Activated T-cell treated with anti-CD3 and anti-CD28 coated beads for 4 hours (primary cell): Measurements from ENCODE around the gene SPTLC1.

Experiments
- DNase-seq: peaks from one replicate; pipeline ENCODE4 v3.0.0-alpha.2; 2020

SPTLC1 gene

GRCh38 chr9:92077888-92078287, 37.3 kb downstream of the SPTLC1 start:
- no peak for DNase-seq

GRCh38 chr9:92071634-92072033, 43.6 kb downstream of the SPTLC1 start:
- no peak for DNase-seq

- no peak for DNase-seq
Measured at GRCh38 chr9:92066168-92066567, 49.0 kb downstream of the SPTLC1 start.

GRCh38 chr9:92064711-92065110, 50.5 kb downstream of the SPTLC1 start:
- DNase-seq = no peak

GRCh38 chr9:92061184-92061583, 54.0 kb downstream of the SPTLC1 start:
- no peak for DNase-seq

- no peak for DNase-seq
Measured at GRCh38 chr9:92059661-92060060, 55.6 kb downstream of the SPTLC1 start.

- no peak for DNase-seq
Measured at GRCh38 chr9:92058723-92059444, 56.3 kb downstream of the SPTLC1 start.

- DNase-seq = no peak
Measured at GRCh38 chr9:92058026-92058425, 57.2 kb downstream of the SPTLC1 start.

- no peak for DNase-seq
Measured at GRCh38 chr9:92057226-92057625, 58.0 kb downstream of the SPTLC1 start.

- DNase-seq = no peak
Measured at GRCh38 chr9:92055624-92056023, 59.6 kb downstream of the SPTLC1 start.

- DNase-seq = no peak
Measured at GRCh38 chr9:92048924-92049625, 66.1 kb downstream of the SPTLC1 start.

GRCh38 chr9:92047500-92047899, 67.7 kb downstream of the SPTLC1 start:
- no peak for DNase-seq

GRCh38 chr9:92046676-92047075, 68.5 kb downstream of the SPTLC1 start:
- no peak for DNase-seq

- no peak for DNase-seq
Measured at GRCh38 chr9:92044936-92045335, 70.3 kb downstream of the SPTLC1 start.

- no peak for DNase-seq
Measured at GRCh38 chr9:92043002-92043401, 72.2 kb downstream of the SPTLC1 start.

- no peak for DNase-seq
Measured at GRCh38 chr9:92042260-92042659, 73.0 kb downstream of the SPTLC1 start.

GRCh38 chr9:92036756-92037155, 78.5 kb downstream of the SPTLC1 start:
- no peak for DNase-seq

GRCh38 chr9:92036411-92036746, 78.8 kb downstream of the SPTLC1 start:
- DNase-seq = no peak

GRCh38 chr9:92035687-92036410, 79.4 kb downstream of the SPTLC1 start:
- no peak for DNase-seq

GRCh38 chr9:92035146-92035545, 80.1 kb downstream of the SPTLC1 start:
- no peak for DNase-seq

GRCh38 chr9:92033991-92034390, 81.2 kb downstream of the SPTLC1 start:
- DNase-seq = no peak

GRCh38 chr9:92033307-92033706, 81.9 kb downstream of the SPTLC1 start:
- DNase-seq = no peak

- DNase-seq = no peak
Measured at GRCh38 chr9:92032891-92033290, 82.3 kb downstream of the SPTLC1 start.

- no peak for DNase-seq
Measured at GRCh38 chr9:92030367-92030766, 84.8 kb downstream of the SPTLC1 start.
